Measurements from ENCODE around the gene SORCS2.

DNA sequence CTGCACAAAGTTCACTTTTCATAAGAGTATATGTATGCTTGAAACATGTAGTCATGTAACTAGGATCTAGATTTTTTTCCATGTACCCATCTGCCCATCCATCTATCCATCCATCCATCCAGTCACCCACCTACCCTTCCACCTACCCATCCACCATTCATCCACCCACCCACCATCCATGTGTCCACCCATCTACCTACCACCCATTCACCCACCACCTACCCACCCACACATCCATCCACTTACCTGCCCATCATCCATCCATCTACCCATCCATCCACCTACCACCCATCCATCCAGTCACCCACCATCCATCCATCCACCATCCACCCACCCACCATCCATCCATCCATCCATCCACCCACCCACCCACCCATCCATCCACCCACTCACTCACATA is 364.2 kb downstream of the SORCS2 start:
- TF ChIP-seq, protein P1, sequence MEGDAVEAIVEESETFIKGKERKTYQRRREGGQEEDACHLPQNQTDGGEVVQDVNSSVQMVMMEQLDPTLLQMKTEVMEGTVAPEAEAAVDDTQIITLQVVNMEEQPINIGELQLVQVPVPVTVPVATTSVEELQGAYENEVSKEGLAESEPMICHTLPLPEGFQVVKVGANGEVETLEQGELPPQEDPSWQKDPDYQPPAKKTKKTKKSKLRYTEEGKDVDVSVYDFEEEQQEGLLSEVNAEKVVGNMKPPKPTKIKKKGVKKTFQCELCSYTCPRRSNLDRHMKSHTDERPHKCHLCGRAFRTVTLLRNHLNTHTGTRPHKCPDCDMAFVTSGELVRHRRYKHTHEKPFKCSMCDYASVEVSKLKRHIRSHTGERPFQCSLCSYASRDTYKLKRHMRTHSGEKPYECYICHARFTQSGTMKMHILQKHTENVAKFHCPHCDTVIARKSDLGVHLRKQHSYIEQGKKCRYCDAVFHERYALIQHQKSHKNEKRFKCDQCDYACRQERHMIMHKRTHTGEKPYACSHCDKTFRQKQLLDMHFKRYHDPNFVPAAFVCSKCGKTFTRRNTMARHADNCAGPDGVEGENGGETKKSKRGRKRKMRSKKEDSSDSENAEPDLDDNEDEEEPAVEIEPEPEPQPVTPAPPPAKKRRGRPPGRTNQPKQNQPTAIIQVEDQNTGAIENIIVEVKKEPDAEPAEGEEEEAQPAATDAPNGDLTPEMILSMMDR (IDR thresholded peaks at IDR 0.05), result no peak
- TF ChIP-seq POLR2A (IDR thresholded peaks at IDR 0.05), result no peak

Data from right lobe of liver (tissue), 4 donors.